Measurements from ENCODE around the gene ISCU.

DNA sequence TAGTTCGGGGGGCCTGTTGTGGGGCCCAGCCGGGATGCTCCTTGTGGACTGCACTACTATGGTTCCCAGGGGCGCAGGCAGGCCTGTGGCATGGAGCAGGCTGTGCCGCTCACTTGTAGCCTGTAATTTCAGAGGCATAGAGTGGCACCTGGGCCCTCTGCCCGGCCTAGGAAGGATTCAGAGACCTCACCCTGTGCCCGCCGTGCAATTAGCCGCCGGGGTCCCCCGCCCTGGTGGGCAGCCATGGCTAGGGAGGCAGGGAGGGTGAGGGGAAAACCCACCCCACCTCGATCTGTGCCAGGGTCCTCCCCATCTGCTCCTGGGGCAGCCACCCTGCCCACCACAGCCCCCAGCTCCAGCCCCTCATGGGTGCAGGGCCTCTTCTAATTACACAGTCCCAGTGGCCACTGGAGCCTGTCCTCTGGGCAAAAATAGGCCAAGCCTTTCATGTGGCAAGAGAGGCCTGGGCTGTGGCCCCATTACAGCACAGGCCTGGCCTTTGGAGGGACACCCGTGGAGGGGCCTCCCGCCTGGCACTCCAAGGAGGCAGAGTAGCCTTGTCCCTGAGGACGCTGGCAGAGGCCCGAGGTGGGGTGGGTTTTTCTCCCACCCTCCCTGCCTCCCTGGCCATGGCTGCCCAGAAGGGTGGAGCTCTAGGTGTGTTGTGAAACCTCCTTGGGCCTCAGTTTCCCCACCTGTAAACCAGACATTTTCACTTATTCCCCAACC lies 40.7 kb downstream of the ISCU start:
- TF ChIP-seq GATA2 (IDR thresholded peaks at IDR 0.05; ENCODE audit: low read depth, low read length): no peak
- no peak for TF ChIP-seq GATA3 (IDR thresholded peaks at IDR 0.05; ENCODE audit: low read depth, low read length)
